Measurements from ENCODE around the gene NTN1.

The NTN1 gene

DNA sequence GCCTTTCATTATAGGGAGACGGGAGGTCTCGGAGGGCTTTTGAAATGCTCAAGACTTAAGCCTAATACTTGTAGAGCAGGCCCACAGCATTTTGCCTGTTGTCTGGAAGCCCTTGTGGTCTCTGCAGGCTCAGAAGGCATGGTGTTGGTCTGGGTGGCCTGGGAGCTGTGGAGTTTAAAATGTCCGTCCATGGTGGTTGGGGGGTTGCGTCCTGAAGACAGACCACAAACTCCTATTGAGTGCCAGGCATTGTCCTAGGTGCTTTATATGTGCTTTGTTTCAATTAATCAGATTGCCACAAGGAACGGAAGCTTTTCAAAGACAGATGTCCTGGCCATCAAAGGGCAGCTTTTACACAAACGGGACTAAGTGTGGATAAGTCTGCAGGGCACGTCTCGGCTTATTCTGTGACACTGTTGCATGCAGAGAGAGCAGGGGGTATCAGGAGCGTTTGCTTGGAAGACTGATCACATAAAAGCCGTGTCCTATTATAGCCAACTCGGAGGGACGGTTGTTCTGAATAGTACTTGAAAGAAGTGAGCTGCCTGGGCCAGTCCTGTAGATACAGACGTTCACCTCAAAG is 7.8 kb downstream of the NTN1 start:
- no peak overlapping the region for H3K27ac ChIP-seq
- DNase-seq (ENCODE audit: low read depth, low spot score) = no peak

DNA sequence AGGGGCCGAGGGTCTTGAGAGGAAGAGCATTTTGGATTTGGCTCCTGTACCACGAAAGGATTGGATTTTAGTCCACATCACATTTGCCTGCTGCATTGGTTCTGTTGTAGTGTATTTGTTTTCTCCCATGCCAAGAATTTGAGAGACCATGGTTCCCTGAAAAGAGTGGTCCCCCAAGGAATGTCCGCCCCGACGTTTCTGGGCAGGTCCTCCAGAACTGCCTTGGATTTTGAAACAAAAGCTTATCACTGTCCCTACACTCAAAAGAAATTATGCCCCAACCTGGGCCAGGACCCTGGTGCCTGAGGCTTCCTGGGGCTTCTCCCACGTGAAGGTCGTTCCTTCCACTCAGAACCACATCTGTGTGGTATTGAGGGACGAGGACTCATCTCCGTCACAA is 10.8 kb downstream of the NTN1 start:
- no peak for DNase-seq (ENCODE audit: low read depth, low spot score)

DNA sequence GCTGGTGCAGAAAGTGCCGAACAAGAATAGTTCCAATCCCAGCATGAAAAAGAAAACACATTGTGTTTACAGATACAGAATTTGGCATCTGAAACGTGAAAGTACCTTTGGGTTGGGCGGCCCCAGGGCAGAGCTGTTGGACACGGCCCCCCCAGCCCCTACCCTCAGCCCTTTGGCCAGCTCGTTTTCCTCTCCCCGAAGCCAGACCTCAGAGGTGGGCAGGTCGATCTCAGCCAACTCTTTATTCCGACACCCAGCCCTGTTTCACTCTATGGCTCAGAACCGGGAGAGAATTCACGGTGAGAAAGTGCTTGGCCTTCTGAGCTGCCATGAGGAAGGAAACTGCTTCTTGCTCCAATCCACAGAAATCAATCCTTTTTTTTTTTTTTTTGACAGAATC is 11.3 kb downstream of the NTN1 start:
- no peak for DNase-seq (ENCODE audit: low read depth, low spot score)
- H3K27ac ChIP-seq = no peak overlapping the region

More for the DNA sequence above, 10.8 kb downstream of the NTN1 start:
- no peak overlapping the region for H3K27ac ChIP-seq

DNA sequence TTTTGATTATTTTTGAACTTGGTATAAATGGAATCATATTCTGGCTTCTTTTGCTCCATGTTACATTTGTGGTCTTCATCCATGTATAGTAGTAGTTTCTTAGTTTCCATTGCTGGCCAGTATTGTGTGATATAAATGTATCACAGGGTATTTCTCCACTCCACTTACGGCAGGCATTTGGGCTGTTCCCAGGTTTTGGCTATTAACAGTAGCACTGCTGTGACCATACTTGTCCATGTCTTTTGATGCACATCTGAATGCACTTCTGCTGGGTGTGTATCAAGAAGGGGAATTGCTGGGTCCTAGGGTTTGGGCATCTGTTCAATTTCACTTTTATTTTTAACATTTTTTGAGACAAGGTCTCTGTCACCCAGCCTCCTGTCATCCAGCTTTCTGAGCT is 13.9 kb downstream of the NTN1 start:
- no peak for DNase-seq (ENCODE audit: low read depth, low spot score)
- H3K27ac ChIP-seq = no peak overlapping the region

DNA sequence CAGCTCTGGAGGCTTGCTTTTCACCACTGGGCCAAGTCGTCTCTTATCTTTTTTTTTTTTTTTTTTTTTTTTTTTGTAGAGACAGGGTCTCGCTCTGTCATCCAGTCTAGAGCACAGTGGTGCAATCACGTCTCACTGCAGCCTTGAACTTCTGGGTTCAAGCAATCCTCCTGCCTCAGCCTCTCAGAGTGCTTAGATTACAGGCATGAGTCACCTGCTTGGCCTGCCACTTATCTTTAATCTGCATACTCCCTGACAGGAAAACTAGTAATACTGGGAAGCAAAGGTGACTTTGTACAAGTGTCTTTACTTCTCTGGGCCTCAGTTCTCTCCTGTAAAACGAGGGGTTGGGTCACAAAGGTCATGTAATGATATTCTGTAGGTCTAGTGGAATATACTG is 15.0 kb downstream of the NTN1 start:
- DNase-seq (ENCODE audit: low read depth, low spot score) = no peak
- no peak overlapping the region for H3K27ac ChIP-seq

DNA sequence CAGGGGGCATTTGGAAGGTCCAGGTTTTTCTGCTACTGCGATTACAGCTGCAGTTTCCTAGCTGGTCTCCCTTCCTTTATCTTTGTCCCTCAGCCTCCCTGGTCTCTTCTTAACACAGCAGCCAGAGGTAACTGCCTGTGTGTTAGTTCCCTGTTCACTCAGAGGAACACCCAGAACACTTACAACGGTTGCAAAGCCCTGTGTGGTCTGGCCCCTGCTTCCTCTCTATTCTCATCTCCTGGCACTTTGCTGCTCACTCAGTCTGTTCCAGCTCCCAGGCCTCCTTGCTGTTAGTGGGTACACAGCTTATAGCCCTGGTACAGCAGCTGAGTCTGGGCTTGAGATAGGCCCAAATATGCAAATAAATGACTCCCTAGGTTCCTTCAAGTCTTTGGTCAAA is 16.4 kb downstream of the NTN1 start:
- no peak for DNase-seq (ENCODE audit: low read depth, low spot score)

DNA sequence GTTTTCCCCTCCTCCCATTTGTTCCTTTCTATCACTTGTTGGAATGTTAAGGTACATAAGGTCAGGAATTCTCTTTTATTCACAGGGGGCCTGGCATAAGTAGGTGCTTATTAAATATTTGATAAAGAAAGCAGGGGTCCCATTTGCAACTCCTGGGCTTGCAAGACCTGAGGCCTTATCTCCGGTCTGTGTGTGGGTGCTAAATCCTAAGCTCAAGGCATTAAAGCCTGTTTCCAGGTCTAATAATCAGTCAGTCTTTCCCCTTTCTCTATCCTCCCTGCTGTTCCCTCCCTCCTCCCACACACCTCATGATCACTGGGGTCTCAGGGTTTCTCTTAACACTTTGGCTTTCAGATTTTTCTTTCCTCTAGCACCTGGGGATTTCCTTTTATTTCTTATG is 17.1 kb downstream of the NTN1 start:
- no peak overlapping the region for H3K27ac ChIP-seq
- no peak for DNase-seq (ENCODE audit: low read depth, low spot score)

More for the DNA sequence above, 16.4 kb downstream of the NTN1 start:
- H3K27ac ChIP-seq = no peak overlapping the region

DNA sequence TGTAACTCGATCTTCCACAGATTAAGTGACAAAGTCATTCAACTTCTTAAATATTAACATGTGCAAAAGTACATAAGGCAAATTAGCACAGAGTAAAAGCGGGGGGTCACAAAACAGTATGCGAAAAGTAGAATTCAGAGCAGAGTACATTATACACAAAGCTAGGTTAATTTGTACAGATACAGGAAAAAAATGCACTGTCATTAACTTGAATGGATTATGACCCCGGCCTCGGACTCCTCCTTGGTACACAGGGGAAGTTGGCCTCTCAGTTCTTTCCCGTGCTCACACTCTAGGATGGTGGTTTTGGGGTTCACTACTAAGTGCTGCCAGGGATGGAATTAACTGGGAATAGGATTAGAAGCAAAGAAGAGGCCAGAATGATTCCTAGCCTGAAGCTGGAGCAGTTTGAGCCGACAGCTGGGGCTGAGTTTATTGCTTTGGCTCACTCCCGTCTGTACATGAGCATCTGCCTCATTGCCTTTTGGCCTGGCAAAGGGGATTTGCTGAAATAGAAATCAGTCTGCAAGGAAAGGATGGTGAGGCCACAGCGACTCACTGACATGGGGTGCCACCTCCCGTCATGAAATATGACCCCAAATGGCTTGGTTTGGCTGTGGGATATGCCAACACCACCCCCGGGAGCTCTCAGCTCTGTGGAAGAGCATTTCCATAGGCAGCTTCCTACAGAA is 23.6 kb downstream of the NTN1 start:
- no peak overlapping the region for H3K27ac ChIP-seq
- DNase-seq (ENCODE audit: low read depth, low spot score) = no peak

DNA sequence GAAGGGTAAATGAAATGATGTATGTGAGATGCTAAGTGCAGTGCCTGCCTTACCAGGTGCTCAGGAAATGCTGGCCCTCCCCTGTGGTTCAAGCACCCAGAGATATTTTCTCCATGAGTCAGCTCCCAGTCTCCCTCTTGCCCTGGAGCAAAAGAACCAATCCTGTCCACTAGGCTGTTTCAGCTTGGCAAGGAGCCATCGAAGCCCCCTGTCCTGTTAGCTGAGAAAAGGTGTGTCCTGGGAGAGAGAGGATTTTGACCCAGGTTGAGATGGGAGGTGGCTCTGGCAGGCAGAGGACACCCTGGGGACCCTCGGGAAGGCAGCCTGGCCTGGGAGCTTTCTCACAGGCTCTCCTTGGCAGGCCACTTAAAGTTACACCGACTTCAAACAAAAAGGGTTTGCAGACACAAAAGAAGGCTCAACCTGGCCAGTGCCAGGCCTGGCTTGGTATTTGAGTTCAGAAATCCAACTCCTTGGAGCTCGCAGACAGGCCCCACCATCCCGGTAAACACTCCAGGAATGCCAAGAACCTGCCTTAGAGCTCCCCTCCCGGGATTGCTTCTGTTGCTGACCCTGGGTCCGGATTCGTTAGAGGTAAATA is 29.6 kb downstream of the NTN1 start:
- peak; percentile 29 for DNase-seq (ENCODE audit: low read depth, low spot score)
- peak overlapping the region; percentile 65 for H3K27ac ChIP-seq

DNA sequence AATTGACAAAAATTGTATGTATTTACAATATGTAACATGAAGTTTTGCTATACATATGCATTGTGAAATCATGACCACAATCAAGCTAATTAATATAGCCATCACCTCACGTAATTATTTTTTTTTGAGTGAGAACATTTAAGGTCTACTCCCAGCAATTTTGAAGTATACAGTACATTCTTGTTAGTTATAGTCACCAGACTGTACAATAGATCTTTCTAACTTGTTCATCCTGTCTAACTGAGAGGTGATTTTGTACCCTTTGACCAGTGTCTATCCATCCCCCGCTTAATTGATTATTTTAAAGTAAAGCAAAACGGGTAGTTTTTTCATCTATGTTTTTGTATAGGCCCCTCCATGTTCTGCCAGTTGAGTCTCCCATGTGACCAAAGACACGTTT is 30.3 kb downstream of the NTN1 start:
- H3K27ac ChIP-seq = peak overlapping the region; percentile 65
- no peak for DNase-seq (ENCODE audit: low read depth, low spot score)

DNA sequence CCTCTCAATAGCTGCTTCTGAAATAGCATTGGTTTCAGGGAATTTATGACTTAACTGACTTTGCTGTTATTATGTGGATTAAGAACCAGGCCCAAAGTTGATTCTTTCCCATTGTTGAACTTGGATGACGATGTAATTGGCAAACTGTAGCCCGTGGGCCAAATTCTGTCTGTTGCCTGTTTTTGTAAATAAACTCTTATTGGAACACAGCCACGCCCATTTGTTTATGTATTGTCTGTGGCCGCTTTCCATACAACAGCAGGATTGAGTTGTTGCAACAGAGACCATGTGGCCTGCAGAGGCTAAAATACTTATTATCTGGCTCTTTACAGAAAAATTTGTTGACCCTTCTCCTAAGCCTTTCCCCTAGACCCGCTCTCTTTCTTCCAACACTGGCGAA is 31.6 kb downstream of the NTN1 start:
- no peak for DNase-seq (ENCODE audit: low read depth, low spot score)
- H3K27ac ChIP-seq = no peak overlapping the region

DNA sequence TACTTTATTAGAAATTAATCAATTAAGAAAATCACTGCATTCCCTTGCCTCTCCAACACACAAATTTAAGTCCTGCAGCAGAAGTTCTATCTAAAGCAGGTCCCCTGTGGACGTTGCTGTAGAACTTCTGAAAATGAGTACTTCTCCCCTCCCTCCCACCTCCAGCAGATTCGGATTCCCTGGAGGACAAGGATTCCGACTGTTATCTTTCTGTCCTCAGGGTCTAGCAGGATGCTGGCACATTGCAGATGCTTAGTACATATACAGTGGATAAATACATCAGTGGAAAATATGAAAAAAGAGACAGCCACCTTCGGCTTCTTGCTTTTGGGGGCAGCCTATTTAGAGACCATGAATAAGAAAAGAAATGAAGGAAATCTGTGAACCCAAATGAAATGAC is 32.1 kb downstream of the NTN1 start:
- H3K27ac ChIP-seq = no peak overlapping the region
- DNase-seq (ENCODE audit: low read depth, low spot score) = no peak

DNA sequence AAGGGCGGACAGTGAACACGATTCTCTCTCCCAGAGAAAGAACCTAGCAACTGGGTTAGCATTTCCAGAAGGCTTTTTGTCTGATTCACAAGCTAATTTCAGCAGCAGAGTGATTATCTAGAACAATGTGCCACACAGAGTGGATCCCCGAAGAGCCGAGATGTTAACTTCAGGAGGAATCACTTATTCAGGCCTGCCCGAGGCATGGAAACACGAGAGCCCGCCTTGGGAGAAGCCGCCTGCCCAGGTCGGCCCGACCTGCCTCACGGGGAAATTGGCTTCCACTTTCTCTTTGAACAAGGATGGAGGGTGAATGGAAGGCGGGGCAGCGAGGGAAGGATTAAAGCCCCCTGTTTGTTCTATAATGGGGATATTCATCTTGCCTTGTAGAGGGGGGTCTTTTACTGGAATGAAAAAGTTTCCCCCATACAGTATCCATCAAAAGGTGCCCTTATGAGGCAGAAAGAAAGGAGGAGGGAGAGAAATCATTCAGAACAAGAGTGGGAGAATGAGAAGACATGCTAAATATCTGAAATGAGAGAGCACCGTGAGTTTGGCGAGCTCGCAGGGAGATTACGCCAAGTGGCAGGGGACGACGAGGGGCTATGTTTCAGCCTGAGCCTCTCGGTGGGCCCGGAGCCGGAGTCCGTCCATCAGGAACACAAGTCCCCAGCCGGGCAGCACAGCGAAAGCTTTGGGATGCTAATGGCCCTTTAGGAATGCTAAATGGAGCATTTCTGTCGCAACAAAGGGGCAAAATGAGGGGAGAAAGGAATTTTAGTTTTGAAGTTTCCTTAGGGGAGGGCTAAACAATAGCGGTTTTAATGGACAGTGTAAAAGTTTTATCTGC is 33.0 kb downstream of the NTN1 start:
- no peak overlapping the region for H3K27ac ChIP-seq
- no peak for DNase-seq (ENCODE audit: low read depth, low spot score)

DNA sequence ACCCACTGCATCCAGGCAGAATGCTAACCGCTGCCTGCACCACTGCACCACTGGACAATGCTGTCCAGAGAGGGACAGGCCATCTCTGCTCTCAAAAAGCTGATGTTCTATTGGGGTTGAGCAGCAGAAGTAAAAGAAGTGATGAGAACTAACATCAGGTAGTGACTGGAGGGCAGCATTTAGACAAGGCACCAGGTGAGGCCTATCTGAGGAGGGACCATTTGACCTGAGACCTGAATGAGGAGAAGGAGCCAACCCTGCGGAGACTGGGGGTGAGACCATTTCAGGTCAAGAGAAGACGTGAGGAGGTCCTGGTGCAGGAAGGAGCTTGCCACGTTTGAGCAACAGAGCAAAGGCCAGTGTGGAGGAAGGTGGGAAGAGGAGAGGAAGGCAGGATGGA is 34.0 kb downstream of the NTN1 start:
- DNase-seq (ENCODE audit: low read depth, low spot score) = no peak
- no peak overlapping the region for H3K27ac ChIP-seq

DNA sequence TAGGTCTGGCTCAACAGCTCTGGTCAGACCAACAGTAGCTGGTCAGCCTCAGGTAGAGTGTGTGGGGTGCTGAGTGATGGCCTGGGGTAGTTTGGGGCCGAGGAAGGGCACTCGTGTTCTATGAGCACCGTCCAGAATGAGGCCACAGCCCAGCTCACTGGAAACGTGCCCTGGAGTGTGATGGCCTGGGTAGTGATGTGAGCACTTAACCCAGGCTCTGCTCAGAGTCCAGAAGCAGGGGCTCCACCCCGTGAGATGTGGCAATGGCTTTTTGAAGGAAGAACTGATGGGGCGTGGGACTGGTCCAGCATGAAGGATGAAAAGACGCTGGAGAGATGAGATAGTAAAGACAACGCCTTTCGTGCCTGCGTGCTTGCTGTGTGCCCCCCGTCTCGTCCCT is 35.3 kb downstream of the NTN1 start:
- no peak overlapping the region for H3K27ac ChIP-seq
- no peak for DNase-seq (ENCODE audit: low read depth, low spot score)

DNA sequence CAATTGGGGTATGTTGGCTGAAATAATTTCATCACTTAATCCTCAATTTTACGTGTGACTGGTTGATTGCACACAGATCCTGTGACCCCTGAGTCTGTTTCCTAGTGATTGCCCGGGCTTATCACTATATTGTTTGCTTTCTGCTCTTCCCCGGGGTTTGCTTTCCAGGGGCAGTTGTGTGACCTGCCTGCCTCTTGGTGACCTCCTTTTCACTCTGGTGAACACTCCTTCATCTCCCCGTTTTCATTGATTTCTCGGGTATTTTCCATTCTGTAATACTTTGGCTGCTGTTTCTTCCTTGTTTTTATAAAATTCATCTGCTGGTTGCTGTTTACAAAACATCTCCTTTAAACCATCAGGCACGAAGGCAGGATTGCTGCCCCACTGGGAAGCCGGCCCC is 36.0 kb downstream of the NTN1 start:
- no peak overlapping the region for H3K27ac ChIP-seq
- DNase-seq (ENCODE audit: low read depth, low spot score) = no peak

DNA sequence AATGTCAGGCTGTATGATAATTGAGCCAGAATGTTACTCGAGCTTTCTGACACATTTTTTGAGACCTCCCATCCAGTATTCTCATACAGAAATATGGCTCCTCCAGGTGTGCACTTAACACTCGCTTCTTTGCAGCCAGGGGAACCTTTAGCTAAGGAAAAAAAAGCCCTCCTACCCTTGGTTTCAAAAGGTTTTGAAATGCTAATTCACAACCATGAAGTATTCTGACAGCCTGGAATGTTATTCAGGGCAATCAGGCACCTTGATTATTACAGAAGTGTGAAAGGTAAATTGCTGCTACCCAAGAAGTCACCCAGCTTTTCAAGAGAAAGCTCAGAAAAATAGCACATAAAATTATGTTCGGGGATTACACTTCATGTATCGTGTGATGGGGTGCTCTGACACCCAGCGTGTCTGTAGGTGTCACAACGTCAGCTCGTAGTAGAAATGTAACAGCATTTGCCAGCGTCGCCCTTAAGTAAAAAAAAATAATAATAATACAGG is 41.1 kb downstream of the NTN1 start:
- no peak for DNase-seq (ENCODE audit: low read depth, low spot score)

DNA sequence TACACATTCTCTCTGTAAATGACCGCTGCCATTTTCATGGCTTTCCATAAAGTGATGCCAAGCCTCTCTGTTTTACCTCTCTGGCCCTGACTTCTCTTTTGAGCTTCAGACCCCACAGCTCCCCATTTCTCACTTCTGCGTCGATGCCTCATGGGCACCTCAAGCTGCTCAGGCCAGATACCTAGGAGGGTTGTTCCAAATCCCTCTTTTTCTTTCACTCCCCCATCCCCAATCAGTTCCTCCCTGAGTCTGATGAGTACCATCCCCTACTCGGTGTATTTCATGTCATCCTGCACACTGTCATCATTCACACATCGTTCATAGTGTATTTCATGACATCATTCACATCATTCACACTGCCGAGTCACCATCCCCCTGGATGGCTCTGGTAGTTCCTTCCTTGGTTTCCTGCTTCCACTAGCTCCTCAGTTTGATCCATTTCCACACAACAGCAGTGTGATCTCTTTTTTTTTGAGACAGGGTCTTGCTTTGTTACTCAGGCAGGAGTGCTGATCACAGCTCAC is 43.1 kb downstream of the NTN1 start:
- H3K27ac ChIP-seq = no peak overlapping the region
- no peak for DNase-seq (ENCODE audit: low read depth, low spot score)

More for the DNA sequence above, 41.1 kb downstream of the NTN1 start:
- H3K27ac ChIP-seq = no peak overlapping the region

DNA sequence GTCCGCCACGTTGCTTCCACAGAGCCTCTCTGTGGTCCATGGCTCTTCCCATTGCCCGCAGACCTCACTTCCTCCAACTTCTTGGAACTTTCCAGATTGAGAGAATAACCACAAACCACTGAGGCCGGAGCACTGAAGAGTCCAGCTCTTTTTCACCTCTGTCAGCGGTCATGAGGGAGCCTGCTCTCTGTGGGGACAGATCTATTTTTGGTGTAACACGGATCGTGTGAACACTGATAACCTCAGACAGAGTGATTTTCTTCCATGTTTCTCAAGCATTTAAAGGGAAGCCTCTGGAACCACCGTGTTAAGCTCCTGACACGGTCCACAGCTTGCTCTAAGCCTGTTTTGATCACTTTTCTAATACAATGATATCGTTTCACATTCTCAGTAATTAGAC is 49.7 kb downstream of the NTN1 start:
- no peak for DNase-seq (ENCODE audit: low read depth, low spot score)
- no peak overlapping the region for H3K27ac ChIP-seq

DNA sequence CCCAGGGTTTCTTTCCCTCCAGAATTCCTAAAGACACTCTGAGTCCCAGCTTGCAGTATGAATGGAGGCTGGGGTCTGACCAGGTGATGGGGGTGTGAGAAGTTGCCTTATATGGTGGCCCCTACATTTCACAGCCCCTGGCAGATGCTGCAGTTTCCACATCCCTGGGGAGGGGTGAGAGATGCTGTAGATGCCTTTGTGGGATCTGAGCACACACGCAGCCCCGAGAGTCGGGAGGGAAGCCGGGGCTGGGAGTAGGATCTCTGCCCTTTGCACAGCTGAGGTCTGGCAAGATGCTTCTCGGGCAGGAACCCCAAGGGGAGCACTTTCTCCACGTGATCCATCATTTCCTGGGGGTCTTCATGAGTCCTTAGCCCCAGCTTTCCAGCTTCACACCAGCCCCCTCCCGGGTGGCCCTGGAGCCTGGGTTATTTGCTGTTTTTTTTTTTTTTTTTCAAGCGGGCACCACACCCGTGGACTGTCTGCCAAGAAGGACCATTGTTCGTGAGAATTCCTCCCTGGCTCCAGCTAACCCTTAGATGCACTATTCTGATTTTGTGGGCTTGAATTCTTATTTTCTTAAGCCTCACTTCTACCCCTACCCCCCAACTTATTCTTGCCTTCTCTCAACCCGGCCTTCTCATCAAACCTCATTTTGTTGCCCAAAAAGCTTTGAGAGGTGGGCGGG is 50.6 kb downstream of the NTN1 start:
- H3K27ac ChIP-seq = no peak overlapping the region
- no peak for DNase-seq (ENCODE audit: low read depth, low spot score)

Measured in epithelial cell of prostate (primary cell).